Activated CD4-positive, CD25-positive, alpha-beta regulatory T cell treated with anti-CD3 and anti-CD28 coated beads, Interleukin-2, amount 50 U/mL, for 24 hours (primary cell): ENCODE results near the gene DYNLRB2.

ENCODE experiments used
- ATAC-seq, 2 donors: fragments of 150-1000 bp; cut with Tn5 transposase; one replicate each; pipeline ENCODE4 v1.10.0; 2021; ENCODE audit warnings: mild to moderate bottlenecking in 1 of 2, moderate library complexity in 1 of 2

The DYNLRB2 gene

DNA sequence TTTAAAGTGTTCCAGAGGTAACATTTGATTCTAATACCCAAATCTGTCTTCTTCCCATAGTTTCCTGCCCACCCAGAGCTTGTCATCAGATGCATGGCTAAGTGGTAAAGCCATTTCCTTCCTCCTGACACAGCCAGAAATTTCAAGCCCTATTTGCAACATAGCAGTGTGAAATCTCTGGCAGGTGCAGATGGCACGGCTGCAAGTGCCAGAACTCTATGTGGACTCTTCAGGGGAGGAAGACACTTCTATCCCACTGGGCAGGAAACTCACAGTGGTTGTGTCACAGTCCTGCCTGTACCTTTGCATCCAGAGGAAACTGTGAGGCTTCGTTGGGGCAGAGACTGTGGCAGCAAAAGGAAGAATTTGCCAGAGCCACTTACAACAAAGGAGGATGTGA is 13.2 kb downstream of the DYNLRB2 start:
- no peak for ATAC-seq

DNA sequence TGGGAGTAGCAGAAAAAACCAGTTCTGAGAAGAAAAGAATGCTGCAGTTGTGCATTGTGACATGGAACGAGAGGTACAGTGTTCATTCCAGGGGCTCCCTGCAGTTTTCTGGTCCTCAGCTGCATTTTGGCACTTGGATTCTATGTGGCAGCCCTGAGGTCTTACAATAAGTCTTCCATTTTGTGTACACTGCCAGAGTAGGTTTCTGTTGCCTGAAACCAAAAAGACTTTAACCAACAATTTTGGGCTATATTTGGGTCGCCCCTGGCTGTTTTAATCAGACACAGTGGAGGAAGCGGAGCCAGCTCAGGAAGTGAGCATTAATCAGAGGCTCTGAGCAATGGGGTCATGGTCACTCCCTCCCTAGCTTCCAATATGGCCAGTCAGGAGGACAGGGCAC is 15.7 kb downstream of the DYNLRB2 start:
- ATAC-seq = no peak

DNA sequence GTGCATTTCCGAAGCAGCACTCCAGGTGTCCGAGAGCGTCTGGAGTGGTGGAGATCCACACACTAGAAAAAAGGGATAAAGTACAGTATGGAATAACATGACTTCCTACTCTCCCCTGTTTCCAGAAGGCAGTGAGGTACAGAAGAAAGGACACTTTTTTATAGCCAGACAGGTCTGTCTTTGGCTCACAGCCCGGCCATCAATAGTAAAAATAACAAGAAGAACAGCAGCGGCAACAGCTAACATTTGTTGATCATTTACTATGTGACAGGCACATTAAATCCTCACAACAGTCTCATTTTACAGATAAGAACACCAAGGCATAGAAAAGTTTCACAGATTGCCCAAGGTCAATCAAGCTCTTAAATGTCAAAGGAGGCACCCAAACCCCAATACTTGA is 16.2 kb downstream of the DYNLRB2 start:
- no peak for ATAC-seq

DNA sequence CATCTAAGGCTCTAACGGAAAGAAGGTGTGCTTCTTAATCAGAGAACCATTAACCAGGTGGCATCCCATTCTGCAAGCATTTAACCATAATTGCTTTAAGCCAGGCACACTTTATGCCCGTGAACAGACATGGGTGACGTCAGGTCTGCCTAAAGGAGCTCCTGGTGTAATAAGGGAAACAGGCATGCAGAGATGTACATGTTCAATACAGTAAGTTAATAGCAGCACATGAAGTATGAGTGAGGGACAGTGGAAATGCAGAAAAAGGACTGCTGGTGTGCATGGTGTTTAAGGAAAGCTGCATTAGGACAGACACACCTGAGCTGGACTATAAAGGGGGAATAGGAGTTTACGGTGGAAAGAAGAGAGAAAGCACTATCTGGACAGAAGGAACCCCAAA is 18.6 kb downstream of the DYNLRB2 start:
- no peak for ATAC-seq

DNA sequence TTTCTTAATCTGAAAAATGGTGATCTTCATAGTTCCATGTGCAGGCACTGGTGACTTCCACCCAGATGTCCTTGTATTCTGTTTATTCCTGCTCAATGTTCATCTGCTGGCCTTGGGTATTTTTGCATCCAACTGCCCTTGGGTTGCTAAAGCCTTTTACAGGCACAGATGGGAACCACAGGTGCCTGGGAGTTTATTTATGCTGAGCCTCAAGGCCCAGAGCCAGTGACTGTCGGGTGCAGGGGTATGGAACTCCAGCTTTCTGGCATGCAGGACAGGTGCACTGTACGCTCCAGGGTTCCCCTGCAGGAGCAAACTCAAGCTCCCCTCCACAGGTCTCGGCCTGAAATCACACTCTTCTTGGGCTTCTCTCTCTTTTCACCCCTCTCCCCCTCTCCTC is 22.3 kb downstream of the DYNLRB2 start:
- no peak for ATAC-seq

DNA sequence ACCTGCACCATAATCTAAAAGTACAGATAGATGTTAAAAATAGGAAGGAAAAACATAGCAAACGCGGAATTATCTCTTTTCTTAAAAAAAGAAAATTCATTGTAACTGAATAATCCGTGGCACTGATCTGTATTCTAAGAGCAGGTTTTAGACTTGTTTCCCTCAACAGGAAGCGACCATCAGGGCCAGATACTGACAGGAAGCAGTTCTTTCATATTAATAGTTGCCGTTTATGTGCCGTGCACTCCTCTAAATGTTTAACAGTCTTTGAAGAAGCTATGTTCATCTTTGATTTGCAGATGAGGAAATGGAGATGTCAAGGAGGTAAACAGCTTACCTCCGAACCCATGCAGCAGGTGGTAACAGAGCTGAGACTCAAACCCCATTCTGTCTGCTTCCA is 23.6 kb downstream of the DYNLRB2 start:
- peak; percentile 44 for ATAC-seq

DNA sequence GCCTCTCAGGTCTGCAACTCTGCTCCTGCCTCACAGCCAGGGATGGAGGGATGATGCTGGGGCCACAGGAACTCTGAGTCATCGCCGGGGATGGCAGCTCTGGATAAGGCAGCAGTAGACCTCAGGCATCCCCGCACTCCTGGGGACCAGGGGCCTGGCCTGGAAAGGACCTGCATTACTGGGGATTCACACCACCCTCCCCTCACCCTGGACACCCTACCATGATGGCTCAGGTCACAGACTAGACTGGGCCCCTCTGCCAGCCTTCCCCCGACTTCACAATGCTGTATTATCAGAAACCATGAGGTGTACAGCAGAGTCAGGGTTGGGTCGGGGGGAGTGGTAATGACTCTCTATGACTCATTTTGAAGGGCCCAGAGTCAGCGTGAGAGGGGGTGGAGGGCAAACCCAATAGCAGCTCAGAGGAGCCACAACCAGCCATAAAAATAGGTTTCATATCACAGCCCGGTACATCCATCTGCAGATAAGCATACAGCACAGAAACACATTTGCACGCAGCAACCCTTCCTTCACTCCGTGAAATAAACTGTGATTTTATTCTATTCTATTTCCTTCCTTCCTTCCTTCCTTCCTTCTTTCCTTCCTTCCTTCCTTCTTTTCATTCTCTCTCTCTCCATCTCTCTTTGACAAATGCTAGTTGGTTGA is 28.8 kb downstream of the DYNLRB2 start:
- ATAC-seq = peak; percentile 99

DNA sequence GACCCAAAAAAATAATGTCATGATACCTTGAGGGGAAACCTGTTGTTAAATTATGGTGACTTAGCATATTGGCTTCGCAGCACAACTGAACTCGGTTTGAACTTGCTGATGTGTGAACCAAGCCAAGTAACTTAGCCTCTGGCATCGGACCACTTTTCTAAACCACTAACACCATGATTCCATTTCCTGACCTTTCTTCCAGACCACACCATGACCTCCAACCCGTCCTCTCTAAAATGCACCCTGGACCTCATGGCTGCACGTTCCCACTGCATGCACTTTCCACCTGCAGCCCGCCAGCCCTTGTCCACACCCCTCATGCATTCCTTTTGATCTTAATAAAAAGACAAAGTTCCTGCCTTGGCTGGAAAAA is 29.3 kb downstream of the DYNLRB2 start:
- ATAC-seq = peak; percentile 6 to 14

DNA sequence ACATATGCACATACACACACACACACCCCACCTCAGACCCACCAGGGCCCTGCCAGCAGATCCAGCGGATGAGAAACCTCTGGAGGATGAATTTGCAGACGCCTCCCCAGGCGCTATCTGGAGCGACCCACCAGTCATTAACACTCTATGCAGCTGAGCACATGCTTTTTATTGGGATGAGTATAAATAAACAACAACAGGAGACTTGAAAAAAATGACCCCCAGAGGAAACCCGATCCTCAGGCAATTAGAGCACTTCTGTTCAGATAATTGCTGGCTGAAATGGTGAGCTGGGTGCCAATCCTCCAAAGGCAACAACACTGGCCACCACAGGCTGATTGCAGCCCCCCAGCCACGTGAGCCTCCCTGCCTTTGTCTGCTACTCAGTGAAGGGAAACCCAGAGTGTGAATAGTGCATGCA is 32.9 kb downstream of the DYNLRB2 start:
- ATAC-seq = no peak

DNA sequence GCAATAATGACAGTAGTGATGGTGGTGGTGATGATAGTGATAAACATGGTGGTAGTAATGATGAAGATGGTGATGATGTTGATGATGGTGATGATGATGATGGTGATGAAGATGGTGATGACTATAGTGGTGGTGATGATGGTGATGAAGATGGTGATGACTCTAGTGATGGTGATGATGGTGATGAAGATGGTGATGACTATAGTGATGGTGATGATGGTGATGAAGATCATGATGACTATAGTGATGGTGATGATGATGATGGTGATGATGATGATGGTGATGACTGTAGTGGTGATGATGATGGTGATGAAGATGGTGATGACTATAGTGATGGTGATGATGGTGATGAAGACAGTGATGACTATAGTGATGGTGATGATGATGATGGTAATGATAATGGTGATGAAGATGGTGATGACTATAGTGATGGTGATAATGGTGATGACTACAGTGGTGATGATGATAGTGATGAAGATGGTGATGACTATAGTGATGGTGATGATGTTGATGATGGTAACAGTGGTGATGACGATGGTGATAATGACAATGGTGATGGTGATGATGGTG is 35.6 kb downstream of the DYNLRB2 start:
- ATAC-seq = peak; percentile 31 to 32

DNA sequence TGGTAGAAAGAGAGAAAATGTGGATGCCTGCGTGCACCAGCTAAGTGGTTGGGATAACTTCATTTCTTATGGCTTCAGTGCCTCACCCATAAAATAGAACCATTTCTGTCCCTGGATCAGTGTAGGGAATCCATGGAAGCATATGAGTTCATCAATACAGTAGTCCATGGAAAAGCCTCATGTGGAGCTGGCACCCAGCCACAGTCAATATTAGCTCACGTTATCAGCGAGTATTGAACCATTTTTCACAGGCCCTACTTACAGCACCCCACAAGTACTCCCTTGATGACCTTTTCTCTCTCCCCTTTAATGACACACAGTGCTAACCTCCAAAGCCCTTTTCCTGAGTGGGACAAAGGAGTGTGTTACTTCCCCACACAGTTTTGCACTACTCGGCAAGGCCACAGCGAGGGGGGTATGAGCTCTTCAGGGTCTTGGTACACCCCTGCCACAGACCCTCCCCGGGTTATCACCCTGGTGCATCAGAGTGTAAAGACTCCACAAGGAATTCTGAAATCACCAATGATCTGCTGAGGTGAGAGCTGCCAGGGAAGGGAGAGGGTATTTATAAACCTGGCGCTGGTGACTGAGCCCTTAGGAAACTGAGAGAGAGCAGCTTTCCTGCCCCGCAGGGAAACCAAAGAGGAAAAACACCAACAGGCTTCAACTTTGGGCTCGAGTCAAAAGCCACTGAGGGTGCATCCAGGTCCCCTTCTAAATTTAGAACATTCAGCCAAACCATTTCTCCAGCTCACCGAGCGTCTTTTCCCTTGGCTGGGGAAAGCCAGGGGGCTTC is 36.9 kb downstream of the DYNLRB2 start:
- no peak for ATAC-seq

DNA sequence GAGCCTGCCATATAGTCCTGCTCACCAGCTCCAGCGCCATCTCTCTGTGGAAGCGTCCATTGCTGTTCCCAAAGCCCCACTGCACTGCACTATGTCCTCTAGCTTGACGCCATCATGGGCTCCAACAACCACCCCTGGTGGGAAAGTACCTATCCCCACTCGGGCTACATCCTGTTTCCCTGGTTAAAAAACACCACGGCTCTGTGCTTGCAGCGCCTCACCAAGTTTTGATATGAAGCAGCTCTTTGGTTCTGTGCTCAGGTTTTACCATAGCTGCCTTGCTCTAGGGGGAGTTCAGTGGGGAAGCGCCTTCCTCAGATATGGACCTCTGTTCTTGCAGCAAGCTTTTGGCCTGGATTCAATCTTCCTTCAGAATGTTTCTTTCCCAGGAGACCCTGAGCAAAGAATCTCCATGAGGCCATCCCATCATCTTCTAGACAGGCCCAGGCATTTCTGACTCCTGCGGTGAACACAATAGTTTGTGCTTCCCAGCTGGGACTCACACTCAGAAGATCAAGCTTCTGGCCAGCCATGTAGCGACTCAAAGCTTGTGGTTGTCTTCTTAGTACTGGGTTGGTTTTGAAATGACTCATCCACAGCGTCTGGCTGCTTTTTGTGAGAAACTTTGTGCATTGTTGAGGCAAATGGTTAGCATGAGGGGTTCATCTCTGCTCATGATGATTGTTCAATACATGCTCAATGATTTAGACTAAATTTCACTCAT is 39.5 kb downstream of the DYNLRB2 start:
- ATAC-seq = peak; percentile 79 to 81

DNA sequence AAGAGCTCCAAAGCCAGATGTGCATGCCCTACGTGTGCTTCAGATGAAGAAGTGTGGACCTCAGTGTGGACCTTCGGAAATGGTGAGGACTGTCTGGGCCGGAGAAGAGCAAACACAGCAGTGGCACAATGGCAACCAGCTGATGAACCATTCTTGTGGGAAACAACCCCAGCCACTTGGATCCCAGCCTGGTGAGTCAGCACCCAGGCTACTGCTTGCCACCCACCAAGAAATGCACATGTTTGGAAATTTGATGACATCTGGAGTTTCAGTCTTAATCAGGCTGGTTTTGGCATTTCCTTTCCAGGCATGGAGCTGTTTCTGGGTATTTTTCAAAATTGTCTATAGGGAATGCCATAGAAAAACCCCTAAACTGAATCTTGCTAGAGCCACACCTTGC is 42.7 kb downstream of the DYNLRB2 start:
- no peak for ATAC-seq

DNA sequence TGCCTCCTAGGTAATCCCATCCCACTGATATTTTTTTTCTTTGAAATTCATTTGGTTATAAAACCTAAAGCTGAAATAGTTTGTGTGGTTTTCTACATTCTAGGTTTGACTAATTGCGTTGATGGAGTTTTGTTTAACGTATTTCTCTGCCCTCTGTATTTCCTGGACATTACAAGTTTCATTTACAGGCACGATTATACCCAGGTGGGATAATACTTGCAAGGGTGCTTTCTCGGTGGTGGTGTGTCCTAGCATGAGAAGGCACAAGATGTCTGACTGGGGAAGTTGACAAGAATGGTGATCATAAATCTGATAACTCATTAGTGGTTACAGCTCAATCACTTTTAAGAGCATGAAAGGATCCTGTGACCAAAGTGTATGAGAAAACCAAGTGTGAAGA is 45.0 kb downstream of the DYNLRB2 start:
- ATAC-seq = peak; percentile 68 to 69

DNA sequence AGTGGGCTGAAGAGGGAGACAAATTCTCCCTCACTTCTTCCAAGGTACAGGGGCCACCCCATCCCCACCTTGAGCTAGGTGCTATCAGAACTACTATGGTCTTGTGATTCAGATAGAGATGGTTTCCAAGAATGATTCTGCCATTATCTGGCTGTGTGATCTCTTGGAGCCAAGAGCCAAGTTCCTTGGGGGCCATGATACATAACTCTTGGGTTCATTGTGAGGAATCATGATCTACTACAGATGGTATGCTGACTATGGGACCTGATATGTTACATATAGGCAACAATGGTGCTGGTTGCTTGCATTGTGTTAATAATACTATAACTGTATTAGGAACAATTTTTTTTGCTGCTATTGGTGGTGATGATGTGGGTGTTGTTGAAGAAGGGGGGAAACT is 45.7 kb downstream of the DYNLRB2 start:
- ATAC-seq = no peak

DNA sequence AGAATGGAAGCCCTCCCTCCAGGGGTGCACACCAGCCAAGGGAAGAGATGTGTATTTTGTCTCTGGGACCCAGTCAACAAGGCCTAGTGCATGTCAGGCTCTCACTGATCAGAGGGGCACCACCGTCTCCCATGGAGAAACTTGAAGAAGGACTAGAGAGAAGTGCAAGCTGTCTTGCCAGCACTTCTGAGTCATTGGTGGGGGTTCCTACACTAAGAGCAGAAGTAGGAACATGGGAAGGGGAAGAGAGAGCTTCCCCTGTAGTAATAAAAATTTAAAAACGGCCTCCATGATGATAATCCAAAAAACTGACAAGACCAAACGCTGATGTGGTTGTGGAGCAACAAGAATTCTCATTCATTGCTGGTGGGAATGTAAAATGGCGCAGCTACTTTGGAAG is 46.3 kb downstream of the DYNLRB2 start:
- ATAC-seq = no peak

DNA sequence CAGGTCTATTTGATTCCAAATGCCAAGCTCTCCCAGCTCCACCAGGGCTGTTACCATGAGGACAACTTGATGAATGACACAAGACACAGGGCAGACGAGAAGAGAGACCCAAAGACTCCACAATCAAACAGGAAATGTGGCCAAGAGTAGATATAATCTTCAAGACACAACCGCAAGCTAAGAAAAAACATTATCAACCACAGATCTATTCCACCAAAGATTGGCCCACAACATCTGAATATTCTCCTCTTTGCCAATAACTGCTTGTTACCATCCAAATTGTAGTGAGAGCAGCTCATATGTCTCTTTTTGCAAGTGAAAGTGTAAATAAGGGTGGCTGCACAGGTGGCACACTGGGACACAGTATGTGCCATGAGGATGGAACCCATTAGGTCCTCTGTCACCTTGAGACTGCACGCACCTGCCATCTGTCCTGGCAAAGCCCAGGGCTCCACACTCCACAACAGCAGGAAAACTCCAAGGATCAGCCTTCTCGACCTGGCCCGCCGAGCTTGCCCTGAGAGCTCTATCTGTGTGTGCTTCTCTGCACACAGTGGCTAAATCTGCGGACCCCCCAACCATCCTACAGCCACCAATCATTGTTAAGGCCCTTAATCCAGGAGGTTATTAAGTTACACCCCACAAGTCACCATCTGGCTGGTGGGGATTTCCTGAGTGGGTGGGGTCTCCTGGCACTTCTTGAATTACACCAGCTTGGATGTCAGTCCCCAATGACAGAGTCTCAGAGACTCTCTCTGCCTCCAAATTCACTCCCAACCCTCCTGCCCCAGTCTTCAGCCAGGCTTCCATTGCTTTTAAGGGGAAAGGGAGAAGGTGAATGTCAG is 50.5 kb downstream of the DYNLRB2 start:
- peak; percentile 73 to 78 for ATAC-seq

DNA sequence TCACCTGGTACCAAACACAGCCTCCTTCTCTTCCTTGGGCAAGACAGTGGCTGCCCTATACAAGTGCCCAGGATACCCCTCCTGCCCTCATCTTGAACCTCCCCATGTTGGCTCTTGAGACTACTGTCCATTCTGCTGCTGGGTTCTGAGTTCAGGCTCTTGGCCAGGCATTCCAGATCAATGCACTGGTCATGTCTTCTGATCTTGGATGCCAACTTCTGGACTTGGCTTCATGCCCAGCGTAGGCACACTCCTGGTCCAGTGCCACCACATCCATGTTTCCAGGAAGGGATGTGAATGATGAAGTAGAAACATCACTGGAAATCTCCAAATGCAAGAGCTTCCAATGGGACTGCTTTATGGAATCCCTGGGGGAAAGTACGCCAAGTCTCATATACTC is 51.5 kb downstream of the DYNLRB2 start:
- ATAC-seq = no peak

DNA sequence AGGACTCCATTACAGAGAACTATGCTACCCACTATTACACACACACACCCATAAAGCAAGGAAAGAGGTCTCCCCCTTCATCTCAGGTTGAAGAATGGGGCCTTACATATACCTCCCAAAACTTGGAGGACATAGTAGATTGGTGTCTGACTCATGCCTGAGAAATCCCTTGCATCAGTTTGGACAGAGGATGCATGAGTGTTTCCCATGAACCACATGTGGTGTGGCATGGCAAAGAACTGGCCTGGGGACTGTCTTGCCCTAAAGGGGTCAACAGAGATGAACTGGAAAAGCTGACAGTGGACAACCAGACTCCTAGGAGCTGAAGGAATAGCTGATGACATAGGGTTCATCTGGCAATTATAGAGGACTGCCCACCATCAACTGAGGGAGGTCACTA is 54.0 kb downstream of the DYNLRB2 start:
- ATAC-seq = no peak

DNA sequence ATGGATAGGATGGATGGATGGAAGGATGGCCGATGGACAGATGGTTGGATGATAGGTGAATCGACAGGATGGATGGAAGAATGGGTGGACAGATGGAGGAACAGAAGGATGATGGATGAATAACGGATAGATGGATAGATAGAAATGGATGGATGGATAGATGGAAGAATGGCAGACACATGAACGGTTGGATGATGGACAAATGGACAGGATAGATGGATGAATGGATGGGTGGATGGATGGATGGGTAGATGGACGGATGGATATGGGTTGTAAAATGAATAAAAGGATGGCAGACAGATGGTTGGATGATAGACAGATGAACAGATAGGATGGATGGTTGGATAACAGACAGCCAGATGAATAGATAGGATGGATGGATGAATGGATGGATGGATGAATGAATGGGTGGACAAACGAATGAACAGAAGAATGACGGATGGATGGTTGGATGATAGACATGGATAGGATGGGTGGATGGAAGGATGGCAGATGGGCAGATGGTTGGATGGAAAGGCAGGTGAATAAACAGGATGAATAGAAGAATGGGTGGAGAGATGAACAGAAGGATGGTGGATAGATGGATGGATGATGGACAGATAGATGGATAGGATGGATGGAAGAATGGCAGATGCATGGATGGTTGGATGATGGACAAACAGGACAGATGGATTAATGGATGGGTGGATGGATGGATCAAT is 55.9 kb downstream of the DYNLRB2 start:
- ATAC-seq = no peak

DNA sequence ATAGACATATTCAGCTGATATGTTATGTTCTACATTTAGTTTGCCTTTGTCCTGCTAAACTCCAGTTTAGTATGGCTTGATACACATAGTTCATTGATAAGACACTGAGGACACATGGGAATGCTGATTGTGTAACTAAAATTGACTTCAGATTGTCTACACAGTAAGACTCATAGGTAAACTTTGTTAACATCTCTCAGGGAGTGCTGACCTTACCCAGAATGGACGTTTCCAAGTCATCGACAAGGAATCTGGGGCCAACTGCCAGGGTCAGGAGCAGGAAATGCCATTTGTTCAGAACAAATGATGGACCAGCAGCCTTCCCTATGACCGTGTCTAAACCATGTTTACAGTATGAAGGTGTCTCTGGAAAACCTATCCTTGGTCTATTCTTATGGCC is 58.7 kb downstream of the DYNLRB2 start:
- ATAC-seq = no peak
